KMS-11 (cell line): ENCODE results near the gene FHIT.

Experiments
- H2AFZ ChIP-seq: fragments of 200-600 bp; sonication (generic); 2 replicates; pipeline ENCODE4 v1.6.1; 2016; ENCODE audit warnings: antibody characterized with exemption, mixed run types, low read depth
- H3K27ac ChIP-seq: fragments of 200-600 bp; sonication (generic); 2 replicates; pipeline ENCODE4 v1.6.1; 2016; ENCODE audit warnings: mild to moderate bottlenecking, mixed run types
- H3K27me3 ChIP-seq: fragments of 200-600 bp; sonication (generic); 2 replicates; pipeline ENCODE4 v1.6.1; 2017; ENCODE audit warnings: mild to moderate bottlenecking, low read depth, mixed run types, moderate library complexity; ENCODE audit not compliant: insufficient read depth
- H3K36me3 ChIP-seq: fragments of 200-600 bp; sonication (generic); 2 replicates; pipeline ENCODE4 v1.6.1; 2017; ENCODE audit warnings: mild to moderate bottlenecking, mixed run types; ENCODE audit not compliant: insufficient read depth
- H3K4me1 ChIP-seq: fragments of 200-600 bp; sonication (generic); 2 replicates; pipeline ENCODE4 v1.6.1; 2016; ENCODE audit warnings: mild to moderate bottlenecking, low read depth, mixed run types; ENCODE audit not compliant: poor library complexity, severe bottlenecking
- H3K4me2 ChIP-seq: fragments of 200-600 bp; sonication (generic); 2 replicates; pipeline ENCODE4 v1.7.0; 2016; ENCODE audit warnings: mild to moderate bottlenecking, mixed run types
- H3K4me3 ChIP-seq: fragments of 200-600 bp; sonication (generic); IDR thresholded peaks from 2 replicates; pipeline ENCODE4 v1.6.1; 2017; ENCODE audit warnings: low read depth, low read length, mixed read lengths; ENCODE audit not compliant: insufficient read depth
- H3K79me2 ChIP-seq: fragments of 200-600 bp; sonication (generic); 2 replicates; pipeline ENCODE4 v1.6.1; 2016; ENCODE audit warnings: low read depth, mixed run types; ENCODE audit not compliant: insufficient read depth
- H3K9ac ChIP-seq: fragments of 200-600 bp; sonication (generic); 2 replicates; pipeline ENCODE4 v1.6.1; 2016; ENCODE audit warnings: mild to moderate bottlenecking, mixed run types
- H4K20me1 ChIP-seq: fragments of 200-600 bp; sonication (generic); 2 replicates; pipeline ENCODE4 v1.6.1; 2016; ENCODE audit warnings: mild to moderate bottlenecking, mixed run types; ENCODE audit not compliant: insufficient read depth
- CTCF ChIP-seq: fragments of 200-600 bp; sonication (generic); conservative IDR thresholded peaks from 2 replicates; pipeline ENCODE4 v1.6.1; 2017; ENCODE audit warnings: low read depth, mild to moderate bottlenecking, antibody characterized with exemption, low read length, moderate library complexity, mixed read lengths

The FHIT gene

GRCh38 chr3:60220768-60221167 lies 1030.5 kb downstream of the FHIT start:
- Histone ChIP-seq H3K9ac (no peak overlapping the region), H3K27me3 (no peaks in the 10 kb centered on the region), H4K20me1 (no peaks in the 10 kb centered on the region), H3K36me3 (no peaks in the 10 kb centered on the region), H3K4me2 (no peak overlapping the region), H3K4me1 (no peaks in the 10 kb centered on the region), H3K27ac (no peak overlapping the region), H2AFZ (no peak overlapping the region), H3K79me2 (no peaks in the 10 kb centered on the region), H3K4me3 (no peak overlapping the region)
- no peak for TF ChIP-seq CTCF

DNA sequence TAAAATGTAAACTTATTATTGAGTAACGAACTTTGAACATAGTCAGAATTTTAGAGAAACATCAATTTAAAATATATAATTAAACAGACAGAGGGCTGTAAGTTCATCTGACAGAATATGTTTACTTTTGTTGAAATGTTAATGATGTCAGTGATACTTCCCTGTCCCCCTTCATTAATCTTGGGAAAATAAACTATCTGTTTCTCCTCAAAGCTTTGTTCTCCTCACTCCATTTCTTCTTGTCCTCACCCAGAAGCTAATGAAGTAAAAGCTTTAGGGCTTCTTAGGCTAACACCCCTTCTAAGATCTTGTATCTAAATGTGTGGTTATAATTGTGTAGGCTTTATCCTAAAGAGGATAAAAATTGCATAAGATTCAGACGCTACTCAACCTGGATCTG lies 1031.8 kb downstream of the FHIT start:
- no peak for TF ChIP-seq CTCF
- H2AFZ ChIP-seq, result no peak overlapping the region
- H3K79me2 ChIP-seq, result no peaks in the 10 kb centered on the region
- no peak overlapping the region for H3K9ac ChIP-seq
- no peaks in the 10 kb centered on the region for H3K4me1 ChIP-seq
- no peaks in the 10 kb centered on the region for H3K36me3 ChIP-seq
- no peaks in the 10 kb centered on the region for H4K20me1 ChIP-seq
- H3K27me3 ChIP-seq, result no peaks in the 10 kb centered on the region
- no peak overlapping the region for H3K4me3 ChIP-seq
- no peak overlapping the region for H3K4me2 ChIP-seq
- H3K27ac ChIP-seq, result no peak overlapping the region

DNA sequence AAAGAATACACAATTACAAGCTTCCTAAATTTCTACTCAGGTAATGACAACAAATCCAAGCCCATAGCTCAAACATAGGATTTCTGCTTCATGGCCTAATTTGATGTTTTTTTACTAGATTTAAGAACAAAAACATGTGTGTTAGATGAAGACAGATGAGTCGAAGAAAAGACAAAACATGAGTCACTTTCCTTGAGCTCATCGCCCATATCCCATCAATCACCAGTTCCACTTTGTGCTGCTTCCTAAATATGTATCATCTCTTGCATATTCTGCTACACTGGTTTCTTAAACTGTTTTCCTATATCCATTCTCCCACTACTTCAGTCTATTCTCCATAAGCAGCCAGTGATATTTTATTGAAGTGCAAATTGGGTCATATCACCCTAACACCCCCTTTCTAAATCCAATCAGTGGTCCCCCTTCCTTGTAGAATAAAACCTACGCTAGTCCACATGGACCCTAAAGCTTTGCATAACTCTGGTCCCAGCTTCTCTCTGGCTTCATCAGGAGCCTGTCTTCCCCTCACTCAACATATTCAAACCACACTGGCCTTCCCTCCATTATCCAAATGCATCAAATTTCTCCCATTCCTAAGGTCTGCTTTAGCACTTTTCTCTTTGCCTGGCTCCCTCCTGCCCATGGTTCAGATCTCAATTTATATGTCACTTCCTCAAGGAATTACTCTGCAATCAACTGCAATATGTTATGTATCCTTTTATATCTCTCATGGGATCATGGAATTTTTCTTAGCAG lies 1033.9 kb downstream of the FHIT start:
- Histone ChIP-seq H3K36me3 (no peaks in the 10 kb centered on the region), H2AFZ (no peak overlapping the region), H3K9ac (no peak overlapping the region), H3K4me2 (no peak overlapping the region), H4K20me1 (no peaks in the 10 kb centered on the region), H3K27me3 (no peaks in the 10 kb centered on the region), H3K4me1 (no peaks in the 10 kb centered on the region), H3K27ac (no peak overlapping the region), H3K4me3 (no peak overlapping the region), H3K79me2 (no peaks in the 10 kb centered on the region)
- no peak for TF ChIP-seq CTCF

DNA sequence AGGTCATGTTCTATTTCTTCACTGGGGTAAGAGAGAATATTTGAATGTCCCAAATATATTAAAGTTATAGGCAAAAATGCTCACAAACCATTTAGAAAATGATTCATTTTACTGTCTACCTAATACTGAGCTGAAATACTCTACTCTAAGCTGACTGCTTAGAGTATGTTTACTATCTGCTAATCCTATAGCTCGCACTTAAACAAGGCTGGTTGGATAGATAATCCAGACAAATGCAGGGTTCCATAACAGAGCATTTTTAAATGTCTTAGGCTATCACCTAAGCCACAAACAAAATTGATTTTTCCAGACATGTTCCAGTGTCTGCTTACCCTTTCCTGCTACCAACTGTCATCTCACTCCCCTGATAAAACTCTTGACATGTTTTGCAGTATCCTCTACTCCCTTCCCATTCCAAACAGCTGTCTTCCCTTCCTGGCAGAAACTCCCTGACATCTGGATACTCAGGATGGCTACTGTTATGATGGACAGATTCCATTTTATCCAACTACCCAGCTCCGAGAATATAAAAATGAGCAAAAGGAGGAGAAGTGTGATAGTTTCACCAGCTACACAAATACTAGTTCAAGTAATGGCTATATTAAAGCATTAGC lies 1034.7 kb downstream of the FHIT start:
- no peaks in the 10 kb centered on the region for H3K36me3 ChIP-seq
- H3K9ac ChIP-seq, result no peak overlapping the region
- no peak overlapping the region for H3K4me2 ChIP-seq
- no peak overlapping the region for H2AFZ ChIP-seq
- no peak for TF ChIP-seq CTCF
- no peaks in the 10 kb centered on the region for H3K79me2 ChIP-seq
- H4K20me1 ChIP-seq, result no peaks in the 10 kb centered on the region
- H3K27me3 ChIP-seq, result no peaks in the 10 kb centered on the region
- no peaks in the 10 kb centered on the region for H3K4me1 ChIP-seq
- H3K4me3 ChIP-seq, result no peak overlapping the region
- no peak overlapping the region for H3K27ac ChIP-seq
